Left lobe of liver (tissue), 2 donors: ENCODE data around the gene NPAS3. TPM values are rescaled to one million over a fixed set of nuclear protein-coding genes. Genes with fewer than 3 reads are reported as not detected.

Experiments used
- ATAC-seq: fragments of 200-7000 bp; cut with Tn5 transposase; one replicate; pipeline ENCODE4 v1.9.1; 2020; ENCODE audit warnings: mild to moderate bottlenecking, moderate library complexity
- DNase-seq: peaks from one replicate; pipeline ENCODE4 v3.0.0-alpha.2; 2020; ENCODE audit warnings: low spot score
- total RNA-seq: library from RNA; stranded (reverse); gene quantifications from one replicate; pipeline ENCODE4 v1.2.1, GENCODE V29; 2021
- donor health status: DM: no; HTN: no; CAD: no; lungs with moderate emphysema.
- donor health status: DM: no; HTN: yes; CAD: no.

Gene NPAS3
- total RNA-seq, 1 donor from 2014 or later: not detected

- no peak for DNase-seq
Observed at GRCh38 chr14:33493990-33494389, 555.3 kb downstream of the NPAS3 start.

GRCh38 chr14:33499687-33500086 is 561.0 kb downstream of the NPAS3 start:
- DNase-seq (no peak), ATAC-seq (no peak)

More at GRCh38 chr14:33493990-33494389, 555.3 kb downstream of the NPAS3 start:
- no peak for ATAC-seq

GRCh38 chr14:33504246-33505099 is 565.8 kb downstream of the NPAS3 start:
- DNase-seq (no peak), ATAC-seq (no peak)

- DNase-seq (no peak), ATAC-seq (no peak)
Observed at GRCh38 chr14:33505266-33505962, 566.7 kb downstream of the NPAS3 start.

GRCh38 chr14:33505963-33506329 is 567.3 kb downstream of the NPAS3 start:
- ATAC-seq: no peak
- no peak for DNase-seq

GRCh38 chr14:33508126-33509062 is 569.7 kb downstream of the NPAS3 start:
- no peak for DNase-seq
- no peak for ATAC-seq

GRCh38 chr14:33509454-33509853 is 570.8 kb downstream of the NPAS3 start:
- no peak for ATAC-seq

GRCh38 chr14:33510063-33510481 is 571.4 kb downstream of the NPAS3 start:
- ATAC-seq (no peak), DNase-seq (no peak)

More at GRCh38 chr14:33509454-33509853, 570.8 kb downstream of the NPAS3 start:
- no peak for DNase-seq

GRCh38 chr14:33510991-33511390 is 572.3 kb downstream of the NPAS3 start:
- DNase-seq: no peak

GRCh38 chr14:33511851-33512640 is 573.4 kb downstream of the NPAS3 start:
- no peak for DNase-seq
- no peak for ATAC-seq

More at GRCh38 chr14:33510991-33511390, 572.3 kb downstream of the NPAS3 start:
- ATAC-seq: no peak

- no peak for ATAC-seq
- DNase-seq: no peak
Observed at GRCh38 chr14:33515441-33515840, 576.8 kb downstream of the NPAS3 start.

- ATAC-seq (no peak), DNase-seq (no peak)
Observed at GRCh38 chr14:33515899-33516298, 577.2 kb downstream of the NPAS3 start.

- DNase-seq (no peak), ATAC-seq (no peak)
Observed at GRCh38 chr14:33516898-33517436, 578.3 kb downstream of the NPAS3 start.

GRCh38 chr14:33521192-33521591 is 582.5 kb downstream of the NPAS3 start:
- DNase-seq (no peak), ATAC-seq (no peak)

- ATAC-seq: no peak
Observed at GRCh38 chr14:33524244-33524643, 585.6 kb downstream of the NPAS3 start.

GRCh38 chr14:33525626-33526025 is 586.9 kb downstream of the NPAS3 start:
- DNase-seq (no peak), ATAC-seq (no peak)

More at GRCh38 chr14:33524244-33524643, 585.6 kb downstream of the NPAS3 start:
- no peak for DNase-seq

GRCh38 chr14:33527023-33527634 is 588.5 kb downstream of the NPAS3 start:
- ATAC-seq (no peak), DNase-seq (no peak)

GRCh38 chr14:33528655-33529054 is 590.0 kb downstream of the NPAS3 start:
- ATAC-seq: no peak
- DNase-seq: no peak
